Renal cortical epithelial cell (primary cell): ENCODE results near the gene H1-8. TPM values are rescaled to one million over a fixed set of nuclear protein-coding genes. Genes with fewer than 3 reads are reported as not detected.

Experiments
- DNase-seq: peaks from one replicate; pipeline ENCODE4 v3.0.0-alpha.2; 2011; ENCODE audit warnings: low read depth
- total RNA-seq: library from RNA; depleted of rRNA; stranded (reverse); fragments of >200 nt; gene quantifications from 2 replicates; pipeline ENCODE4 v1.2.3, GENCODE V29; 2014

H1-8 gene
- total RNA-seq, 1 donor from 2014 or later = not detected

DNA sequence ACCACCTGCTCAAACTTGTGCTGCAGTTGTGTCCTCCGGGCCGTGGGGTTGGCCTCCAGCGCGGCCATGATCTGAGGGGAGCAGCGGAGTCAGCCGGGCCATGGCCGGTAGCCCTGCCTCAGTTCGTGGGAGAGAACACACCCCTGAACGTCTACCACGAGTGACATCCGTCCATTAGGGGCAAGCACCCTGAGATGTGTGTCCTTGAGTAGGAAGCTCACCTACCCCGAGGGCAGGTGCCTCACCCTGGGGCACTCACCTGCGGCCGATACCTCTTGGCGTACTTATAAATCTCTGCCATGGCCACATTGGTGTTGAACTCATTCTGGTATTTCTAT lies 13.4 kb downstream of the H1-8 start:
- no peak for DNase-seq

DNA sequence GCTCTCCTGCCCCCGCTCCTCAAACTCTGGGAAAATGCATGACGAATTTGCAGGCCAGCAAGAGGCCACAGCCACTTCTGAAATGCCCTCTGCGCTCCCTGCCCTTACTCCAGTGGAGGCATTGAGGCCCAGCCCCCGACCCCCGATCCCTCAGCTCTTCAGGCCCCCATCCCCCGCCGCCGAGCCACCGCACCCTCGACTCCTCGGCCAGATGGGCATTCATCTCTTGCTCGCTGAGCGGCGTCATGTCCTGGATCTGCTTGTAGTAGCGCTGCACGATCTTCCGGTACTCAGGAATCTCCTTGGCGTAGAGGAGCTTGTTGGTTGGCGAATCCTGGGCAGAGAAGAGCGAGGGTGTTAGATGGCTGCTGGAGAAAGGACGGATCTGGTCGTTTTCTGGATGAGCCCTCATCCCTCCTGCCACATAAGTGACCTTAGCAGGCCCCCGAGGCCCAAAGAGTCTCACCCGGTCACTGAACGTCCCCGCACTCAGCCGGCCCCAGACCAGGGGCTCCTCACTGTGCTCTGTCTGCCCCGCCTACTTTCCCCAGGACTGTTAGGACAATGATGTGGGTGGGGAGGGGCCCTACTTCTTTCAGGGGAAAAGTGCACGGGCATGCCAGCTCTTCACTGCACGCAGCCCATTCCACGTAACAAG lies 14.0 kb downstream of the H1-8 start:
- DNase-seq = no peak

DNA sequence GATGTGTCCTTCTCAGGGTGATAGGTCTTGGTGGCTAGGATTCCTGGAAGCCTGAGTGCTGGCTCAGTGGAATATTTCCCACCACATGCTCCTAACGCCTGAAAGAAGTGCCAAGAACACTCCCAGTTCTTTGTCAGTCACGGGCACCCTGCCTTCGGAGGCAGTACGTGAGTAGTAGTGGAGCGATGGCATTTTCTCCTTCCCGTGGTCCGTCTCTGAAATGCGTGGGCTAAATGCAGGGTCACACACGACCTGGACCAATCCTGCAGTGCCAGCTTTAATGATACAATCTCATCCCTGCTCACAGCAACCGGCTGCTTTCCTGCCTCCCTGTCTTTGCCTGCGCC lies 14.5 kb downstream of the H1-8 start:
- no peak for DNase-seq

DNA sequence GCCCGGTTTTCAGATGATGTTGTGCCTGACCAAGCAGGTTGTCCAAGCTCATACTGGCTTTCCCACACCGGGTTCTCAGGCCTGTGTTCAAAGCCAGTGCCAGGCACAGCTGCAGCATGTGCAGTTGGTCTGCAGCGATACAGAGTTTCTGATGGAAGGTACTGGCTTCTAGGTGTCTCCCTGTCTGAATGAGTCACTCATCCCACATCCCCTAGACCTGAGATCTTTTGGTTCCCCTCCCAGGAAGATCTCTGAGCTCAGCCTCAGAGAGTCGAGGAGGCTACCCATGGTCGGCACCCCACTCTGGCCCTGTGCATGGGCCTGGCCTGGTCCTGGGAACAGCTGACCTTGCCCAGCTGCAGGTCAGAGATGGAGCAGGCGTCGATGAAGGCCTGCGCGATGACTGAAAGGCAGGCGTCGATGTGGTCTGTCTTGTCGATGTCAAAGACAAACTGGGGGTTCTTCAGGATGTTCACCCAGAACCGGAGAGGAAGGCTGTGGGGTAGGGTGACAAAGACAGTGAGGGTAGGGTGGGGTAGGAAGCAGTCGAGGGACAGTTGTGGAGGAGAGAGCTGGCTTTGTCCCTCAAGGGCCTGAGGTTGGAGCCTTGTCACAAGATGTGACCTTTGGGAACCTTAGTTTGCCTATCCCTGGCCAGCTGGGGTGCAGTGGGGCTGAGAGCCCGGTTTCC lies 15.3 kb downstream of the H1-8 start:
- DNase-seq = no peak

DNA sequence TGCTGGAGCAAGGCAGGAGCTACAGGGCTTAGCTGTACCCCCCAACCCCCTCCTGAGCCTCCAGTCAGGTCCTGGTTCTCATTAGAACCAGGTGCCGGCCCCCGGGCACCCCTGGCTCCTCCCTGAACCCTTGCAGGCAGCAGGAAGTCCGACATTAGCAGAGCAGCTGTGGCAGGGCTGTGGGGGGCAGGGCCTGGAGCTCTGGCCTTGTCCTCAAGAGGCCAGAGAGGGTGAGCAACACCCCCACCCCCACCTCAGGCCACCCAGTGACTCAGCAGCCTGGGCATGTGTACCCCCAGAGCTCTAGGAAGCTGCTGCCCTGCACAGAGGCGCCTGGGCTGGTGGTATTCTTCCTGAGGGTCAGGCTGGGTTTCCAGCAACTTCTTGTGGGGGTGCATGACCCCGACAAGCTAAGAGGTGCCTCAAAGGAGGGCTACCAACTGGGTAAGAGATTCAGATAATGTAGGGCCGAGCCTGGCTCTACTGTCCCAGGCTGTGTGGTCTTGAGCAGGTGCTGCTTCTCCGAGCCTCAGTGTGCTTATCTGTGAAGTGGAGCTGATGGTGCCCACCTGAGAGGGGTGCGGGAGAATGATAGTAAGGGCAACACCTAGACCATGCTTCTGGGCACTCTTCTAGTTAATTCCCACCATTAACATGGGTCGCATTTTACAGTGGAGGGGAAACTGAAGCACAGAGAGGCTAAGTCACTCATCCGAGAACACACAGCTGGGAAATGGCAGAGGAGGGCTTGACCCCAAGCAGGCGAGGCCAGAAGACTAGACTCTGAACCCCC lies 16.0 kb downstream of the H1-8 start:
- peak; percentile 74 for DNase-seq

DNA sequence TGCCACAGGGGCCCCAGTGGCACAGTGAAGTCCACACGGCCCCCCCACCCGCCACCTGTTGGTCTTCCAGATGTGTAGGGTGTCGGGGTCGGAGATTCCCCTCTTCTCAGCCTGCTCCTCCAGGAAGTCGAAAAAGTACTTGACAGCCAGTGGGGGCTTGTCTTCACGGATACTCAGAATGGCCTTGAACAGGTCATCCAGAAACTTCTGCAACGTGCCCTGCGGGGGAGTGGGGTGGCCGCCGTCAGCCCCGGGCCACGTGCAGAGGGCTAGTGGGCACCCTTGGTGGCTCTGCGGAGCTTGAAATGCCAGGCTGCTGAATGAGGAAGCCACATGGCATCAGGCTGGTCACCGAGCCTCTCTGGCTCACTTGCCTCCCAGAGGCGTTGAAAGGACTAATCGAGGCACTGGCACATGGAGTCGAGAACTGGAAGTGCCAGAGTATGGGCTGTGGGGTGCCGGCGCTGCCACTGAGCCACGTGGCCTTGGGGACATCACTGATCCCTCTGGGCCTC lies 16.6 kb downstream of the H1-8 start:
- DNase-seq = no peak

DNA sequence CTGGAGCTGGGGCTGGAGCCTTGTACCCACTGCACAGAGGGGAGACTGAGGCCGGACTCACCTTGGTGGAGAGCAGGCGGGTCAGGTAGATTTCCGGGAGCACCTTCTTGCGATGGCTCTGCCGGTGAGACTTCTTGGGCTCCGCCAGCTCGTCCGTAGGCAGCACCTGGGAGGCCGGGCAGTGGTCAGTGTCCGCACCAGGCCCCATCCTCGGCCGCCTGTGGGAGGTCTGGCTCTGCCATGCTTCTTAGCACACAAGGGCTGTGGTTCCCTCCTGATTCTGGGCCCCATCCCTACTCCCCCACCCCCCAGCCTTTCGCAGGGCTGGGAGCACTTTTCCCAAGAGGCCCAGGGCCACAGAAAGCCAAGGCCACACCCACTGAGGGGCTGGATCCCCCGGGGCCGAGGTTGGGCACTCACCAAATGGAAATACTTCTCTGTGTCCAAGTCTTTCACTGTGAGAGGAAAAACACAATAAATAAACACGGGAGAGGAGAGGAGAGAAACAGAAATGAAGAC lies 17.4 kb downstream of the H1-8 start:
- DNase-seq = peak; percentile 10

DNA sequence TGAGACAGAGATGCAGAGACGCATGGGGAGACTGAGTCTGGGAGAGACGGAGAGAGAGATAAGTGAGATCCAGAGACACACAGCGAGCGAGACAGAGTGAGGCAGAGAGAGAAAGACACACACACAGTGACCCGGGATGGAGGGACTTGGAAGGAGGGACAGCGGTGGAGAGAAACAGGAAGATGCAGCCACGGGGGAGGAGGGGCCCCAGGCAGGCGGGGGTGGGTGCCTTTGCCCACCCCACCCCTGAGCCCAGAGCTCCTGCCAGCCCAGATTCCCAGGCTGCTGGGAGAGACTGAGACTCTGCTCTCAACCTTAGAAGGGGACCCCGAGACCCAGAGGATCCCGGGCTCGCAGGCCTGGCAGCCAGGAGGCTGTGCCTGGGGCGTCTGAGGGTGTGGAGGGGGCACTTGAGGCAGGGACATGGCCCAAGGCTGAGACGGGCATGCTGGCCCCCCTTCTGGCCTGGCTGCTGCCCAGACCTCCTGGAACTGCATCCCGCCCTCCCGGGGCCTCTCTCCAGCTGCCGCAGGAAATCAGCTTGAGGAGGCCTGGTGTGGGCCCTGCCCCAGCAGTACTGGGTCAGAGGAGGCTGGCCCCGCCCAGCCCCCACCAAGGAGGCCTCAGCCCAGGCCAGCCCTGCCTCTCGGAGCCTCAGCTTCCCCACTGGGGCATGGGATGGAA lies 18.1 kb downstream of the H1-8 start:
- peak; percentile 4 for DNase-seq

DNA sequence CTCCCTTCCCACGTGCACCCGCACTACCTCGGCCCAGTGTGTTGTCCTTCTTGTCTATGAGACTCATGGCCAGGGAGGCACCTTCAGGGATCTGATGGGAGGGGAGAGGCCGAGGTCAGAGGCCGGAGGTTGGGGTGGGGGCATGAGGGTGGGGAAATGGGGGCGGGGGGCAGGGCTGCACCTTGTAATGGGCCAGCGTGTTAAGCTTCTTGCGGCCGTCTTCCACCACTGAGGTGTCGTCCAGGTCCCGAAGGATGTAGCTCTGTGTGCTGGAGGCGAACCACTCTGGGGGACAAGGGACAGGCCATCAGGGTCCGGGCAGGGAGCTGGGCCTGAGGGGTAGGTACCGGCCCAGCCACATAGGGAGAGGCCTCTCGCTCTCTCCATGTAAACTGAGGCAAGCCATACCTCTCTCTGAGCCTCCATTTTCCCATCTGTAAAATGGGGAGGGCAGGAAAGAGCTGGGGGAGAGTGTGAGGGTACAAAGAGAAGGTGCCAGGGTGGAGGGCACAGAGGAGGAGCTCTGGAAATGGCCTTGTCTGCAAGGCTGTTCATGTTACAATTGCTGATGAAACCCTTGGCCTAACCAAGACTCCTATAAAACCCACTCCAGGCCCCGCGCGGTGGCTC lies 18.8 kb downstream of the H1-8 start:
- no peak for DNase-seq

DNA sequence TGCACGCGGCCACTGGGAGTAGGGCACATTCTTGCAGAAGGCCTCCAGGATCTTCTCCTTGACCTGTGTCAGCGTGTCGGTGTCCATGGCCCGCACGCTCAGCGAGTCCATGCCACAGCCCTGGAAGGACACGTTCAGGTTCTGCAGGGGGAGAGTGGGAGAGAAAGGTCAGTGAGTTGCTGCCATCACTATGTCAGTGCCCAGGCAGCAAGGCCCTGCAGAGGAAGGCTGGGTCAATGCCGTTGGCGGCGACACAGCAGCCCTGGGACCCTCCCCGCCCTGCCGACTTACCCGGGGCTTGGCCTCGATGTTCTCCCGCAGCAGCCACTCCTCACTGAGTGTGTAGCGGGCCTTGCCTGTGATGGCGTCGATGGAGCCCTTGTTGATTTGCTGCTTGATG lies 19.8 kb downstream of the H1-8 start:
- DNase-seq = no peak

DNA sequence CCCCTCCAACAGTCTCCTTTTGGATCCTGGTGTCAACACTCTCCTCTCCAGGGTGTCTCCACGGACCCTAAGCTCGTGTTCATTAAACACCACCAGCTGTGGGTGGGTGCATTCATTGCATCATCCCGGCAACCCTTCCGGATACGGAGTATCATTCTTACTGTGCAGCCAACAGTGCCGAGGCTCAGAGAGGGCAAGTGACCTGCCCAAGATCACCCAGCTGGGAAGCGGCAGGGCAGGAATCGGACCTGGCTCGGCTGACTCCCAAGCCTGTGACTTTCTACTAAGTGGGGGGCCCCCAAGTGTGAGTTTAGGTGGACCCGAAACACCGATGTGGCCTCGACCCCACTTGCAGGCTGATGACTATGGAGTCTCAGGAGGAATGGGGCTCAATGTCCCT lies 20.4 kb downstream of the H1-8 start:
- DNase-seq = no peak

DNA sequence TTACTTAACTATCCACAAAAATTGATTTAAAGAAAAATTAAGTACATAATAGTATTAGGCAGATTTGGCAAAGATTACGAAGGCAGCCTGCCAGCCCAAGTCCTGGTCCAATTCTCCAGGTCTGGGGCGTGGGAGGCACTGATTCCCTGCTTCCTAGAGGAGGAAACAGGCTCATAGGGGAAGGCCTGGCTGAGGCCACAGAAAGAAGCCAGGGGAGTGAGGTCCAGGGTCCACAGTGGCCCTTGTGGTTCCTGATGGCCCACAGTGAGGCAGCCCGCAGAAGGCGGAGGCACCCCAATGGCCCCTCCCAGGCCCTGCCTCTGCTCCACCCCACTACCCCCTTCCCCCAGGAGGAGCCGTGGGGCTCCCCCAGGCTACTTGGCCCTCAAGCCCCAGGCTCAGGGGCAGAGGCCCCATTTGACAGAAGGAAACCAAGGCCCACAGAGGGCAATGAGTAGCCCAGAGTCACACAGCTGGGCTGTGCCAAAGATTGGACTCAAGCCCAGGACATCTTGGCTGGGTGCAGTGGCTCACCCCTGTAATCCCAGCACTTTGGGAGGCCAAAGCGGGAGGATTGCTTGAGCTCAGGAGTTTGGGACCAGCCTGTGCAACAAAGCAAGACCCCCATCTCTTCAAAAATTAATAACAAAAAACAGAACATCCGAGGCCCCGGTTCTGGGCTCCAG lies 21.0 kb downstream of the H1-8 start:
- no peak for DNase-seq

DNA sequence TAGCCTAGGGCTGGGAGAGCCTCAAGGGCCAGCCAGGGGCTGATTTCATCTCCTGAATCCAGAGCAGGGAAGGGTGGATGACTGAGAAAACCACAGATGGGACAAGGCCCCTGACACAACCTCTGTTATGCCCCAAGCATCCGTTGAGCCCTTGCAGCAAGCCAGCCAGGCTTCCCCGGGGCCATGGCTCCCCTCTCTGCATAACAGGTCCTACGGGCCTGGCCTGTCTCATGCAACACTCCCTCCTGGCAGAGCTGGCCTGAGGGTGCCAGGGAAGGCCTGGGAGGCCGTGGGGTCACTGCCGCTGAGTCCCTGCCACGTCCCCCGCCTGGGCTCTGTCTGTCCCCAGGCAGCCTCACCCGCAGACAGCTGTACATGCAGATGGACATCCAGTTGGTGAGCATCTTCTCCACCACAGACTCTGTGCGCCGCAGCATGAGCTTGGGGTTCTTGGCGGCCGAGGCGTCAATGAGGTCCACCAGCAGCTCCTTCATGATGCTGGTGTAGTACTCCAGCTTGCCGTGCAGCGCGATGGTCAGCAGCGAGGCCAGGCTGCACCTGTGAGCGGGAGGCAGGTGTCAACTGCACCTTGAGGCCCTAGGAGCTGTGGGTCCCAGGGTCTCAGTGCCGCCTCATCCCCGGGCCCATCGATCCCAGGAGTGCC lies 22.1 kb downstream of the H1-8 start:
- no peak for DNase-seq

DNA sequence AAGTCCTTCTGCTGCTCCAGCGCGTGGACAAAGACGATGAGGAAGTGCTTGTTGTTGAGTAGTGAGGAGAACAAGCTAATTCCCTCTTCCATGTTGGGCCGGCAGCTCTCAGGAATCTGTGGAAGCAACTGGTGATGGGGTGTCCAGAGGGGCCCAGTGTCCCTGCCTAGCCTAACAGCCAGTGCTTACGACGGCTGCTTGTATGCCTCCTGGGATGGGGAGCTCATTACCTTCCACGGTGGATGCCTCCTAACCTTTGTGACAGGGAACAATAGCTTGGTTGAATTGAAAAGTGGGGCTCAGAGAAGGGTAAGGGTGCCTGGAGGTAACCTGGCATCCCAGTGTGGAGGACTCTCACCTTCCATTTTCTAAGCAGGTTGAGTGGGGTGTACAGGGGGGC lies 22.9 kb downstream of the H1-8 start:
- DNase-seq = no peak

DNA sequence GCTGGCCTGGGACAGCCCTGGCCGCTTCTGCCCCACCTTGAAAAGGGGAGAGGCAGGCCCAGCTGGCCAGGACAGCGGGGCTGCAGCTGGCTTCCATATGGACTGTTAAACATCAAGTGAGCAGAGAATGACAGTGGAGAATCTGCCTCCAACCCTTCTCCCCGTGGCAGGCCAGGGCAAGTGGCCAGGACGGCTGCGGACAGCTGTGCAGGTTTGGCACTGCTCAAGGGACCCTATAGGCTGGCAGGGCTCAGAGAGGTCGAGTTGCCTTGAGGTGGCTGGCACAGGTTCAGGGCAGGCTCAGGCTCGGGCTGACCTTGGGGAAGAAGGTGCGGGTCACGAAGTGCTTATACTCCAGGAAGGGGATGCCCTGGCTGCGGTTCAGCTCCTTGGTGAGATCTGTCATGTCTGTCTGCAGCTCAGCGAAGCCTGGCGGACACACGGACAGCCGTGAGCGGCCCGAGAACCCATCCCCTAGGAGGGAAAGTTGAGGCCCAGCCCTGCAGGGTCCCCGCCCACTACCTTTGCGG lies 24.3 kb downstream of the H1-8 start:
- DNase-seq = no peak

DNA sequence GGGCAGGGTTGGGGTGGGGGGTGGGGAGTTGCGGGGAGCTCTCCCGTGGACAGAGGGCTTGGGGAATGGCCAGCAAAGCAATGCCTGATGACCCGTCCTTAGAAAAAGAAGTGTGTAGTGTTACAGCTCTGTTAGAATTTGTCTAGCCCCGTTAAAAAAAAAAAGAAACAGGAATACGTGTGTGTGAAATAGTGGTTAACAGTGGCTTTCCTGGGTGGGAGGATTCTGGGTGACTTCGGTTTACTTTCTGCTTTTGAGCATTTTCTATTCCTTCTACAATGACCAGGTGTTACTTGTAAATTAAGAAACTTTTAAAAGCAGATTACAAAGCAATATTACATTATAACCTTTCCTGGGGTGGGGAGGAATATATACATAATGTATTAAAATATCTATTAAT lies 25.0 kb downstream of the H1-8 start:
- DNase-seq = no peak

DNA sequence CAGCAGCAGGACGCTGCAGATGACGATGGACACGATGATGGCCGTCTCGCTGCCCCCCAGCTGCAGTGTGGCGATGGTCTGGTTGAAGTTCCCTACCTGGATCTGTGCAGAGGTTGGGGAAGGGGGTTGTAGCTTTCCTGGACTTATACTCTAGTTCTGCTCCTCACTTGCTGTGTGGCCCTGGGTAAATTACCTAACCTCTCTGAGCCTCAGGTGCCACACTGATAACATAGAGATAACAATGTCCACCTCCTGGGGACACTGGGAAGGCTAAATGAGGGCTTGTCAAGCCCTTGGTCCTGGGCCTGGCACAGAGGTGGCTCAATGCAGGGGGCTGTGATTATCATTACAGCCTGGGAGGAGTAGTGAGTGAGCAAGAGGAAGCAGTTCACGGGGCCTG lies 26.9 kb downstream of the H1-8 start:
- DNase-seq = no peak

DNA sequence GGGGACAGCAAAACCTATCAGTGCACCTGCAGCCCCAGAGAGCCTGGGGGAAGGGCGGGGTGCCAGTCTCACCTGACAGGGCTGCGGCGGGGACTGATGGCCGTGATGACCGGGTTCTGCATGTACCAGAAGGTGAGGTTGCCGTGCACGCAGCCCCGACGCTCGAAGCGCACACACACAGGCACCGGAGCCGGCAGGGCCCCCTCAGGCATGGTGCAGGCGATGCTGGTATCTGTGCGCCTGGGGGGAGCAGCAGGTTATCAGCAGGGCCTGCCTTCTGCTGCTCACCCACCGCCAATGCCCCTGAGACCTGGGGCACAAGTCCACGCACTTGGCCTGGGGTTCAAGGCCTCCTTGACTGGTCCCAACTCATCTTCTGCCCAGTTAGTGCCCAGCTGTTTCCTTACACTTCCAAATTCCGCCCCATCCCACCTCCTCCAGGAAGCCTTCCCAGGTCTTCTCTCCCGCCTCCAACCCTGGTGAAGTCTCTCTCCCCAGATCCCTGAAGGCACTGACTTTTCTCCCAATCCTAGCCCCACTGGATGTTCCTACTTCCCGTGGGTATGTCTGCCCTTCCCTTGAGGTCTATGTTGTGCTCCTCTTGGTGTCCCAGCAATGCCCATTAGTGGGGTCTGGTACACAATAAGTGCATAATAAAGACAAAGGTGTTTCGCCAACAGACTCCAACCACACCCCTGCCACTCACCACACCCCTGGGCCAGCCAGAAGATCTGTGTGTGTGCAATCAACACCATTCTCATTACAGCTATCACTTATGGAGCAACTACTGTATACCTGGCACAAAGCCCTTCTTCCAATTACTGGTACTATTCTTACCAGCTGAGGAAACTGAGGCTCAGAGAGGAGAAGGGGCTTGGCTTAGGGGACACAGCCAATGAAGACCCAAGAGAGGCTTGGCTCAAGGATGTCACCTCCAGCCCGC lies 28.9 kb downstream of the H1-8 start:
- no peak for DNase-seq

DNA sequence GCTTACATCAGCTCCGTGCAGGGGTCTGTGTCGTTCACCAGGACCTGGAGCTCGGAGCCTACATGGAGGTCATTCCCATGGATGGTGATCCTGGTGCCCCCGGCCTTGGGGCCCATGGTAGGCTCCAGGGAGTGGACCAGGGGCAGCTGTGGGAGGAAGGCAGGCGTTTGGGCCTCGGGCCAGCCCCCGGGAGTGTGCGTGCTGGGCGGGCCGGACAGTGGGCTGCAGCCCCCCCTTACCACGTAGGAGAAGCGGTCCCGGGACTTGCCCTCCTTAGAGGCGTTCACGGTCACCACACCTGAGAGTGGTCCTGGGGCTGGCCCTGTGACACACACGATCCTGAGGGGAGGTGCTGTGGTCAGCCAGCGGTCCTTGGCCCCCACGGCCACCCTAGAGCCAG lies 29.6 kb downstream of the H1-8 start:
- DNase-seq = no peak
